OCI-LY7 (cell line): ENCODE measurements around the gene RAF1.

Experiments used
- CTCF ChIP-seq: fragments of 200-600 bp; sonication (generic); conservative IDR thresholded peaks from 2 replicates; pipeline ENCODE4 v1.5.1; 2014; ENCODE audit warnings: mild to moderate bottlenecking, antibody characterized with exemption, low read length, moderate library complexity, mixed read lengths
- EZH2phosphoT487 ChIP-seq: fragments of 200-600 bp; sonication (generic); IDR thresholded peaks from 2 replicates; pipeline ENCODE4 v1.6.1; 2018; ENCODE audit warnings: low read depth, borderline replicate concordance, mild to moderate bottlenecking, mixed run types, antibody characterized with exemption, low read length, moderate library complexity, mixed read lengths

- TF ChIP-seq CTCF = no peak
- TF ChIP-seq EZH2phosphoT487 = no peak
Observed at GRCh38 chr3:12556690-12557472, 107.0 kb downstream of the RAF1 start, which contains the start of gene MKRN2.
